Right lung (tissue), 5 donors: ENCODE data around the gene LIF. TPM values are rescaled to one million over a fixed set of nuclear protein-coding genes. Genes with fewer than 3 reads are reported as not detected.
"Not testable (repeated sequence)": the region's sequence is repeated elsewhere in the genome, so short reads cannot be mapped to it uniquely, and the experiment has no call there.

Experiments used
- DNase-seq, 2 donors: peaks; one replicate each; pipeline ENCODE4 v3.0.0-alpha.2; 2013
- polyA plus RNA-seq, 5 donors: library from polyadenylated mRNA; unstranded; fragments of 120-200 nt; gene quantifications; one replicate each; pipeline versions ENCODE4 v1.2.1 to v1.2.3, GENCODE V29; 2013; ENCODE audit warnings: inconsistent platforms in 1 of 5, low replicate concordance in 1 of 5; ENCODE audit not compliant: insufficient read length in 5 of 5, insufficient read depth in 1 of 5

LIF gene
- polyA plus RNA-seq, 5 donors = 1.4 to 2.5 (median 1.7) TPM

GRCh38 chr22:30226192-30226832 is 20.2 kb downstream of the LIF start:
- DNase-seq = no peak

GRCh38 chr22:30225220-30225927 is 21.2 kb downstream of the LIF start:
- DNase-seq = no peak

GRCh38 chr22:30224161-30224857 is 22.2 kb downstream of the LIF start:
- DNase-seq = no peak

GRCh38 chr22:30223303-30223702 is 23.3 kb downstream of the LIF start:
- DNase-seq = no peak

- DNase-seq = no peak
Measured at GRCh38 chr22:30222321-30222720, 24.2 kb downstream of the LIF start.

- no peak for DNase-seq
Measured at GRCh38 chr22:30221121-30221992, 25.2 kb downstream of the LIF start.

- no peak for DNase-seq
Measured at GRCh38 chr22:30220338-30221012, 26.1 kb downstream of the LIF start.

- DNase-seq = no peak
Measured at GRCh38 chr22:30219668-30220278, 26.8 kb downstream of the LIF start.

- DNase-seq = no peak
Measured at GRCh38 chr22:30219049-30219654, 27.4 kb downstream of the LIF start.

- DNase-seq = no peak
Measured at GRCh38 chr22:30217698-30218560, 28.6 kb downstream of the LIF start.

- no peak for DNase-seq
Measured at GRCh38 chr22:30216710-30217109, 29.8 kb downstream of the LIF start.

GRCh38 chr22:30216272-30216671 is 30.3 kb downstream of the LIF start:
- DNase-seq = not testable (repeated sequence)

- DNase-seq = no peak
Measured at GRCh38 chr22:30214703-30215407, 31.7 kb downstream of the LIF start.

- no peak for DNase-seq
Measured at GRCh38 chr22:30212996-30213441, 33.5 kb downstream of the LIF start.

GRCh38 chr22:30212363-30212995 is 34.1 kb downstream of the LIF start:
- DNase-seq = no peak

- DNase-seq = no peak
Measured at GRCh38 chr22:30211124-30211820, 35.3 kb downstream of the LIF start.

- DNase-seq = no peak
Measured at GRCh38 chr22:30210235-30210909, 36.2 kb downstream of the LIF start.
